ENCODE measurements around the gene BCL11B. TPM values are rescaled to one million over a fixed set of nuclear protein-coding genes. Genes with fewer than 3 reads are reported as not detected.

Gene BCL11B
- total and polyA plus RNA-seq, 2 of the 8 experiments (the other 6 are each of a cell fraction or from before 2014, with no cell fraction given), result 0.63 to 5.9 TPM

DNA sequence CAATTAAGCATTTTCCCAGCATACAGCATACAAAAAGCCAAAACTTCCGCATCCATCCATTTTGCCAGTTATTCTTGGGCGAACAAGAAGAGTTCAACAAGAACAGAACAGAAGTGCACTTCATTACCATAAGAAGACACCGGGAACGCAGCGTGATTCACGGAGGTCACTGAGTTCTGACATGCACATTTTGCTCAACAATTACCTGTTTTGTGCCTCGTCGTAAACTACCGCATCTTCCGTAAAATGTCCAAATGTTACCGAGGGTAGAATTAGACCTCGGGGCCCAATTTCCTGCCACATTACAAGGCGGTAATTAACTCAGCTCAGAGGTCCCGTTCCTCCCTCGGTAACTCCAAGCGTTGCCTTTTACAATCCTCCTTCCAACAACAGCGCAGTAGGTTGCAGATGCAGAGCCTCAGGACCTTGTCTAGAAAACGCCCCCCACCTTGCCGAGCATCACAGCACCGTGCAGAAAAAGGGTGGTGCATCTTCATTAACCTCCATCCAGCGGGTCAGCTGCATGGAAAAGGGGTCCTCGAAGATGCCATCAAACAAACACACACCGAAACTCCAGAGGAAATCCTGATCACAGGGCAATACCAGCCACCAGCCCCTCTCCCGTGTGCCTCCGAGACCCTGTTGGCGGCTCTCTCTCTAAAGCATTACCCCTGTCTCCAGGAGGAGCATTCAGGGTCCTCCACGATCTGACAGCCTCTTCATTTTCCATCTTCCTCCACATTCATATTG is 125.2 kb downstream of the BCL11B start (continued):
- TF ChIP-seq TAF7 (optimal IDR thresholded peaks at IDR 0.05; ENCODE audit: borderline replicate concordance, low read depth, low read length), result no peak

All from H1 (cell line).